Stimulated activated effector memory CD8-positive, alpha-beta T cell treated with anti-CD3 and anti-CD28 coated beads, Interleukin-12 subunit alpha, Interleukin-12 subunit beta, amount 100 ng/mL, for 72 hours (primary cell): ENCODE data around the gene CACNA2D3.

ENCODE experiments used
- ATAC-seq: fragments of 150-1000 bp; cut with Tn5 transposase; 2 replicates; pipeline ENCODE4 v1.10.0; 2021
- DNase-seq, 2 donors: peaks; one replicate each; pipeline ENCODE4 v3.0.0; 2021 to 2022; ENCODE audit warnings: low spot score in 2 of 2
- H3K27ac Mint-ChIP-seq: one replicate; pipeline ENCODE4 v1.8.0; 2022; ENCODE audit warnings: mild to moderate bottlenecking, mixed read lengths
- H3K36me3 Mint-ChIP-seq: one replicate; pipeline ENCODE4 v1.8.0; 2022; ENCODE audit warnings: mild to moderate bottlenecking, mixed read lengths
- H3K4me1 Mint-ChIP-seq: one replicate; pipeline ENCODE4 v1.8.0; 2022; ENCODE audit warnings: mixed read lengths
- H3K4me3 Mint-ChIP-seq: one replicate; pipeline ENCODE4 v1.8.0; 2022; ENCODE audit warnings: mild to moderate bottlenecking, mixed read lengths
- H3K9me3 Mint-ChIP-seq: one replicate; pipeline ENCODE4 v1.8.0; 2022; ENCODE audit warnings: mixed read lengths

CACNA2D3 gene

GRCh38 chr3:54874816-54875556 lies 752.6 kb downstream of the CACNA2D3 start:
- no peak overlapping the region for H3K27ac Mint-ChIP-seq

GRCh38 chr3:54875596-54876268 lies 753.4 kb downstream of the CACNA2D3 start:
- no peak overlapping the region for H3K27ac Mint-ChIP-seq
- ATAC-seq (no peak), DNase-seq (no peak)
- H3K36me3 Mint-ChIP-seq, result no peaks in the 10 kb centered on the region
- H3K4me1 Mint-ChIP-seq, result no peaks in the 10 kb centered on the region
- H3K9me3 Mint-ChIP-seq, result peaks cover 4% of the 10 kb centered on the region
- H3K4me3 Mint-ChIP-seq, result no peak overlapping the region

More at GRCh38 chr3:54874816-54875556, 752.6 kb downstream of the CACNA2D3 start:
- Mint-ChIP-seq H3K9me3 (peaks cover 4% of the 10 kb centered on the region), H3K4me1 (no peaks in the 10 kb centered on the region), H3K36me3 (no peaks in the 10 kb centered on the region), H3K4me3 (no peak overlapping the region)
- DNase-seq, result no peak
- no peak for ATAC-seq

GRCh38 chr3:54876694-54877093 lies 754.3 kb downstream of the CACNA2D3 start:
- peaks cover 4% of the 10 kb centered on the region for H3K9me3 Mint-ChIP-seq
- no peaks in the 10 kb centered on the region for H3K36me3 Mint-ChIP-seq
- H3K27ac Mint-ChIP-seq, result no peak overlapping the region
- DNase-seq (no peak), ATAC-seq (no peak)
- H3K4me3 Mint-ChIP-seq, result no peak overlapping the region
- no peaks in the 10 kb centered on the region for H3K4me1 Mint-ChIP-seq

GRCh38 chr3:54877730-54878129 lies 755.4 kb downstream of the CACNA2D3 start:
- H3K36me3 Mint-ChIP-seq, result no peaks in the 10 kb centered on the region
- no peak for ATAC-seq
- H3K27ac Mint-ChIP-seq, result no peak overlapping the region
- no peaks in the 10 kb centered on the region for H3K4me1 Mint-ChIP-seq
- H3K4me3 Mint-ChIP-seq, result no peak overlapping the region
- H3K9me3 Mint-ChIP-seq, result peaks cover 4% of the 10 kb centered on the region
- no peak for DNase-seq

- peaks cover 4% of the 10 kb centered on the region for H3K9me3 Mint-ChIP-seq
- no peaks in the 10 kb centered on the region for H3K36me3 Mint-ChIP-seq
Observed at GRCh38 chr3:54878145-54878544, 755.8 kb downstream of the CACNA2D3 start.

GRCh38 chr3:54882129-54882833 lies 759.9 kb downstream of the CACNA2D3 start:
- no peaks in the 10 kb centered on the region for H3K36me3 Mint-ChIP-seq
- ATAC-seq, result no peak
- no peak for DNase-seq
- no peak overlapping the region for H3K4me3 Mint-ChIP-seq
- H3K9me3 Mint-ChIP-seq, result peaks cover 4% of the 10 kb centered on the region
- H3K4me1 Mint-ChIP-seq, result no peaks in the 10 kb centered on the region
- no peak overlapping the region for H3K27ac Mint-ChIP-seq

More at GRCh38 chr3:54878145-54878544, 755.8 kb downstream of the CACNA2D3 start:
- DNase-seq (no peak), ATAC-seq (no peak)
- Mint-ChIP-seq H3K27ac (no peak overlapping the region), H3K4me1 (no peaks in the 10 kb centered on the region), H3K4me3 (no peak overlapping the region)

GRCh38 chr3:54888162-54888561 lies 765.8 kb downstream of the CACNA2D3 start:
- Mint-ChIP-seq H3K4me1 (no peaks in the 10 kb centered on the region), H3K4me3 (no peak overlapping the region), H3K9me3 (peaks cover 4% of the 10 kb centered on the region), H3K36me3 (no peaks in the 10 kb centered on the region), H3K27ac (no peak overlapping the region)
- no peak for DNase-seq
- no peak for ATAC-seq

GRCh38 chr3:54888873-54889272 lies 766.5 kb downstream of the CACNA2D3 start:
- no peak for DNase-seq
- no peak for ATAC-seq
- H3K36me3 Mint-ChIP-seq, result no peaks in the 10 kb centered on the region
- H3K9me3 Mint-ChIP-seq, result peaks cover 4% of the 10 kb centered on the region
- no peak overlapping the region for H3K27ac Mint-ChIP-seq
- H3K4me1 Mint-ChIP-seq, result no peaks in the 10 kb centered on the region
- no peak overlapping the region for H3K4me3 Mint-ChIP-seq

GRCh38 chr3:54889731-54890130 lies 767.4 kb downstream of the CACNA2D3 start:
- H3K36me3 Mint-ChIP-seq, result no peaks in the 10 kb centered on the region
- no peak overlapping the region for H3K27ac Mint-ChIP-seq
- ATAC-seq (no peak), DNase-seq (no peak)
- H3K4me1 Mint-ChIP-seq, result no peaks in the 10 kb centered on the region
- H3K9me3 Mint-ChIP-seq, result peaks cover 4% of the 10 kb centered on the region
- H3K4me3 Mint-ChIP-seq, result no peak overlapping the region

- no peak for ATAC-seq
- no peak for DNase-seq
- Mint-ChIP-seq H3K36me3 (no peaks in the 10 kb centered on the region), H3K4me1 (no peaks in the 10 kb centered on the region), H3K9me3 (peaks cover 8% of the 10 kb centered on the region), H3K27ac (no peak overlapping the region), H3K4me3 (no peak overlapping the region)
Observed at GRCh38 chr3:54891540-54891897, 769.2 kb downstream of the CACNA2D3 start.

- Mint-ChIP-seq H3K4me3 (no peak overlapping the region), H3K27ac (no peak overlapping the region), H3K9me3 (peaks cover 8% of the 10 kb centered on the region), H3K4me1 (no peaks in the 10 kb centered on the region), H3K36me3 (no peaks in the 10 kb centered on the region)
- ATAC-seq (no peak), DNase-seq (no peak)
Observed at GRCh38 chr3:54892168-54892567, 769.8 kb downstream of the CACNA2D3 start.

GRCh38 chr3:54895613-54896012 lies 773.3 kb downstream of the CACNA2D3 start:
- H3K36me3 Mint-ChIP-seq, result no peaks in the 10 kb centered on the region
- no peak for DNase-seq
- no peak overlapping the region for H3K27ac Mint-ChIP-seq
- no peak for ATAC-seq
- H3K4me1 Mint-ChIP-seq, result no peaks in the 10 kb centered on the region
- no peak overlapping the region for H3K4me3 Mint-ChIP-seq
- H3K9me3 Mint-ChIP-seq, result peaks cover 5% of the 10 kb centered on the region

- Mint-ChIP-seq H3K4me1 (no peaks in the 10 kb centered on the region), H3K4me3 (no peak overlapping the region), H3K27ac (no peak overlapping the region), H3K36me3 (no peaks in the 10 kb centered on the region), H3K9me3 (peaks cover 5% of the 10 kb centered on the region)
- no peak for DNase-seq
- ATAC-seq, result no peak
Observed at GRCh38 chr3:54897028-54897711, 774.8 kb downstream of the CACNA2D3 start.

GRCh38 chr3:54899273-54899672 lies 776.9 kb downstream of the CACNA2D3 start:
- ATAC-seq, result no peak
- no peak overlapping the region for H3K4me3 Mint-ChIP-seq
- peaks cover 7% of the 10 kb centered on the region for H3K9me3 Mint-ChIP-seq
- H3K27ac Mint-ChIP-seq, result no peak overlapping the region
- H3K4me1 Mint-ChIP-seq, result no peaks in the 10 kb centered on the region
- DNase-seq, result no peak
- no peaks in the 10 kb centered on the region for H3K36me3 Mint-ChIP-seq

GRCh38 chr3:54900838-54901591 lies 778.7 kb downstream of the CACNA2D3 start:
- DNase-seq (no peak), ATAC-seq (no peak)
- Mint-ChIP-seq H3K36me3 (no peaks in the 10 kb centered on the region), H3K4me1 (no peaks in the 10 kb centered on the region), H3K9me3 (peaks cover 3% of the 10 kb centered on the region), H3K4me3 (no peak overlapping the region), H3K27ac (no peak overlapping the region)
